GM18499 (cell line): ENCODE results near the gene NPB.

Experiments used
- ATAC-seq: cut with Tn5 transposase; IDR thresholded peaks from one replicate; pipeline ENCODE4 v1.9.1; 2021; ENCODE audit warnings: moderate number of reproducible peaks; ENCODE audit not compliant: insufficient read depth, unreplicated experiment

NPB gene

GRCh38 chr17:81923302-81924260 is 21.5 kb downstream of the NPB start:
- no peak for ATAC-seq

DNA sequence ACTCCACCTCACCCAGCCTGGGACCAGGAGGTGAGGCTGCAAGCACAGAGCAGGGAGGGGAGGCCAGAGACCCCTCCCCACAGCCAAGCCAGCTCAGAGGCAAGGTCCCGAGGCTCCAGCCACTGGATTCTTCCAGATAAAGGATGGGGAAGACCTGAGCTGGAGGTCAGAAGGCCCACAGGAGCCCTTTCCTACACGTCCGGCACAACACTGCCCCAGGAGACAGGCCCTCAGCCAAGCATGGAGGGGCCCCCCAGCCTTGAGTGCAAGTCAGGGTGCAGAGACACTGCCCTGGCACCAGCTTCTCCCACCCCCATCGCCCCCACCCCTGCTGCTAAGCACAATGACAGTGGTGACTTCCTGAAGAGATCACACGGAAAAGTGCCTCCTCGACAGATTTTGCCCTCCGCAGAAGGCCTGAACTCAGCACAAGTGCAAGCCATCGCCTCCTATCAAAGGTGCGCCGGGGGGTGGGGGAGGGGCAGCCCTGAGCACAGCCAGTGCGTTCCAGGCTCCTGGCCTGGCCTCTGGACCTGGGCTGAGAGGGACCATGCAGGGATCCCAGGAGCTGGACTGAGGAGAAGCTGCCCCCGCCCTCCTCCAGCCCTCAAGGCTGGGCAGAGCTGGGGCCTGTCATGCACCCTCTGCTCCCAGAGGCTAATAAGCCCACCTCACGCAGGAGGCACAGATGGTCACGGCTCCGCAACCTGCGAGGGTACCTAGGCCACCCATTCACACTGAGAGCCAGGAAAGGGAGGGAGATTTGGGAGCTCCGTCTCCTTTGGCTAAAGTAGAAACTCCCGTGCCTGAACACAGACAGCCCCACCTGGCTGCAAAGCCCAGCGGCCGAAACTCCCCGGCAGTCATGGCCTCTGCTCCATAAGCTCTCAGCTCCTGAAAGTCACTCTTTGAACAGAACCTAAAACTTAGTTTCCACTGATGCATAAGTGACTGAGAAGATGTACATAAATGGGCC is 22.8 kb downstream of the NPB start:
- ATAC-seq = no peak

- ATAC-seq = no peak
Observed at GRCh38 chr17:81925860-81926450, 23.9 kb downstream of the NPB start.

DNA sequence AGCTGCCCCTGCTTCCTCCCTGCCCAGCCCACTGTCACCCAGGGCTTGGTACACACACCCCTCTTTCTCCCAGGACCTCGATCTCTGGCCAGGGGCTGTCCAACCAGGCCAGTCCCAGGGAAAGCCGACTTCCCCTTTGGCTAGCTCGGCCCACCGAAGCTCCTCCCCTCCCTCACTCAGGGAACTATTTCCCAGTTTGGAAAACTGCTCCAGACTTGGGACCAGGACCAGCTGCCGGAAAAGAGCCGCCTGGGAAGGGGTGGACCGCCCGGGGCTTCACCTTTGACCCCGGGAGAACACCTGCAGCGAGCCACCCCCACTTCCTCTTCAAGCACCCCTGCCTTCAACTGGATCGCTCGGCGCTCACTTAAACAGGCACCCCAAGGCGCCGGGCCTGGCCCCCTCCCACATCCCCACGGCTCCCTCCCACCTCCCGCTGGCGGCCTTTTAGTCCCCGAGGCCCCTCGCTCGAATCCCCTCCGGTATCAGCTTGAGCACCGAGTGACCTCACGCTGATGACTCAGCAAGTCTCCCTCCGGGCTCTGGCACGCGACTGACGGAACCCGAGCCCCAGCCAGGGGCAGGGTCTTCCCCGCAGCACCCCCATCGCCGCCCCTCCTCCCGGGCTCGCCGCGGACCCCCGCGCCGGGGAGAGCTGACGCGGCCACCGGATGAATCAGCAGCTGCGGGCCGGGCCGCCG is 24.6 kb downstream of the NPB start:
- ATAC-seq = no peak

GRCh38 chr17:81927152-81927652 is 25.2 kb downstream of the NPB start:
- peak; percentile 11 for ATAC-seq

DNA sequence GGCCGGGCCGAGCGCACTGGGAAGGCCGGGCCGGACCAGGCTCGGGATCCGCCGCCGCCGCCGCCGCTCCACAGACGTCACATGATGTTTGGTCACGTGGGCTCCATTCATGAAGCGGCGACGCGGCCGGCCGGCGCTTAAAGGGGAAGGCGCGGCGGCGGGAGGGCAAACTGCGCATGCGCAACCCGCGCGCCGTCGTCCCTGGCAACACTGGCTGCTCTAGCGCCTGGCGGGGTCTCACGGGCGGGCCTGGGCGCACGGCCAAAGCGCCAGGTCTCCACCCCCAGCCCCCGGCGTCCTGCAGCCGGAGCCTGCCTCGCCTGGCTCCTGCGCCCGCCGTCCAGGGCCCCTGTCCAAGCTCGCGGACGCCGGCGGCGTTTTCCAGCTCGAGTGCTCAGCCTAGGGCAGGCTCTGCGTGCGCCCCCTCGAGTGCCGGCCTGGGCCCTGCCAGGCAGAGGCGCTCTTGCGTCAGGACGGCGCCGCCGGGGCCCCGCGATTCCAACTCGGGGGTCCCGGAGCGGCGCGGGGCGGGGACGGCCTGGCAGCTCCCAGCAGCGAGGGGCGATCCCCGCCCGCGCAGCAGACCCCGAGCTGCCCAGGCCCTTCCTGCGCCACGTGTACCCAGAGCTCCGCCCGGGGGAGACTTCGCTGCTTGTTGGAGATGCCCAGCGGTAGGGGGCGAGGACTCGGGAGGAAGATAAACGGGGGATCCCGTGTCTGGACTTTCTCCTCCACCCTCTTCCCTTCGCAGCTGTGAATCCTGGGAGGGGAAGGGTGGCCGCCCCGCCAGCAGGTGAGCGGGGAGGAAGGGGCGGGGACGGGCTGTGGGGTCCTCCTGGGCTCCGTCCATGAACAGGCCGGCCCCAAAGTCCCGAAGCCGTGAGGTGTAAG is 25.9 kb downstream of the NPB start, which contains the start of gene MAFG:
Gene MAFG, minus strand, starts transcription at position 83 of the 891 bp plus-strand sequence. CDS start 4,550 bp downstream, outside the sequence.
- ATAC-seq = peak; percentile 32

DNA sequence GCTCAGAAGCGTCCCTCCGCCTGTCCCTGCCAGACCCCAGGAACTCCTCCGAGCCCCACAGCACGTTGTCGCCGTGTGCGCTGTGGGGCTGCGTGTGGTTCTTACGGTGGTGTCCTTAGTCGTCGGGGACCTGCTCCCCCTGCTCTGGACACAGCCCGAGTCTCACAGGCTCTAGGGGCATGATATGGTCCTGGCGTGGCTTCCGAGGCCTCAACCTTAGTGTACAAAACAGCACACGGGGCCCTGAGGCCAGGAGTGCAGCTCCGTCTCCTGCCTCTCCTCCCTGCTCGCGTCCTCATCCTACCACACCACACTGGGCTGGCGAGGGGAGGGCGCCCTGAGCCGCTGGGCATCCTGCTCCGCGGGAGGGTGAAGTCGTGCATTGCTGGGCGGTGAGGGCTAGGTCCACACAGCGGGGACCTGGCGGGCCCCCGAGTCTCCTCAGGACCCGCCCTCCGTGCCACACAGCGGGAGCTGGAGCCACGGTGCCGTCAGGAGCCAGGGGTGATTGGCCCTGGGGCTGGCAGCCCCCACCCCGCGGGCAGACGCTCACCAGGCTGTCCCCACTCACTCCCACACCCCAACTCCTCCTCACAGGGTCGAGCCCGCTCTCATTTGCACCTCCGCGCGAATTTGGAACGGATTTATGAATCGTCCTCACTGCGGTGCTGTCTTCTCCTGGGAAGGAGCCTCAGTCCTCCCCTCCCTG is 26.7 kb downstream of the NPB start:
- ATAC-seq = no peak

GRCh38 chr17:81929253-81930141 is 27.5 kb downstream of the NPB start:
- ATAC-seq = no peak

- no peak for ATAC-seq
Observed at GRCh38 chr17:81930142-81931125, 28.4 kb downstream of the NPB start.

DNA sequence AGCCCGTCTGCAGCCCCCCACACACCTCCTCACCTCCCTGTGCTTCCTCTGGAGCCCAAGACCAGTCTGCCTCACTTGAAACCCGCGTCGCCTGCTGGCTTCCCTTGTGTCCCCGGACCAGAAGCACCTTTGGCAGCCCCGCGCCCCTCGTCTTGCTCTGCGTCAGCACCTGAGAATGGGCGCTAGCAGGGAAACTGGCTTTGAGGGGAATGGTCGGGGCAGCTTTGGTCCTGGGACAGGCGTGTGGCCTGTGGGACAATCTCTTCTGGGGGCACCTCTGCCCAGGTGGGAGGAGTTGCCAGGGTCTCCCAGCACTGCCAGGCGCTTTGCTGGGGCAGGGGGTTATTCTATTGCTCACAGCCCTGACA is 29.1 kb downstream of the NPB start:
- ATAC-seq = no peak

- ATAC-seq = no peak
Observed at GRCh38 chr17:81931557-81932332, 29.7 kb downstream of the NPB start.

- ATAC-seq = no peak
Observed at GRCh38 chr17:81932333-81932983, 30.4 kb downstream of the NPB start.

GRCh38 chr17:81933178-81933699 is 31.2 kb downstream of the NPB start:
- ATAC-seq = no peak

- ATAC-seq = no peak
Observed at GRCh38 chr17:81934098-81934757, 32.2 kb downstream of the NPB start.
